Measurements from ENCODE around the gene C16orf90.
A peak's percentile ranks its signal among the peaks of the same experiment; 100 is the strongest.
"Not testable (repeated sequence)": the region's sequence is repeated elsewhere in the genome, so short reads cannot be mapped to it uniquely, and the experiment has no call there.

C16orf90 gene

GRCh38 chr16:3511286-3512180 is 16.2 kb upstream of the C16orf90 start:
- DNase-seq, result no peak

GRCh38 chr16:3510416-3510815 is 15.1 kb upstream of the C16orf90 start:
- DNase-seq, result no peak

GRCh38 chr16:3509470-3509928 is 14.2 kb upstream of the C16orf90 start:
- peak; percentile 78 for DNase-seq

- no peak for DNase-seq
Observed at GRCh38 chr16:3508736-3509135, 13.4 kb upstream of the C16orf90 start.

GRCh38 chr16:3503523-3503922 is 8.2 kb upstream of the C16orf90 start:
- DNase-seq, result peak; percentile 58

- no peak for DNase-seq
Observed at GRCh38 chr16:3501783-3502400, 6.6 kb upstream of the C16orf90 start.

GRCh38 chr16:3501412-3501761 is 6.1 kb upstream of the C16orf90 start:
- DNase-seq, result not testable (repeated sequence)

- no peak for DNase-seq
Observed at GRCh38 chr16:3498988-3499387, 3.7 kb upstream of the C16orf90 start.

- no peak for DNase-seq
Observed at GRCh38 chr16:3497771-3498170, 2.5 kb upstream of the C16orf90 start.

- no peak for DNase-seq
Observed at GRCh38 chr16:3496386-3496785, 1.1 kb upstream of the C16orf90 start.

- no peak for DNase-seq
Observed at GRCh38 chr16:3494386-3494973, 809 bp downstream of the C16orf90 start.

- DNase-seq, result no peak
Observed at GRCh38 chr16:3492356-3492755, 2.9 kb downstream of the C16orf90 start.

GRCh38 chr16:3490911-3491629 is 4.2 kb downstream of the C16orf90 start:
- DNase-seq, result no peak

- no peak for DNase-seq
Observed at GRCh38 chr16:3488801-3489200, 6.5 kb downstream of the C16orf90 start.

- DNase-seq, result no peak
Observed at GRCh38 chr16:3487521-3488410, 7.5 kb downstream of the C16orf90 start.

GRCh38 chr16:3486506-3487215 is 8.6 kb downstream of the C16orf90 start:
- no peak for DNase-seq

- no peak for DNase-seq
Observed at GRCh38 chr16:3485821-3486505, 9.3 kb downstream of the C16orf90 start.

GRCh38 chr16:3485097-3485745 is 10.1 kb downstream of the C16orf90 start:
- no peak for DNase-seq

- no peak for DNase-seq
Observed at GRCh38 chr16:3484318-3485096, 10.8 kb downstream of the C16orf90 start.

Measured in activated effector memory CD4-positive, alpha-beta T cell treated with Interleukin-2 at 50 U/mL for 16 hours (primary cell).